GM19035 (cell line): ENCODE measurements around the gene PAFAH1B2.
"Not testable (repeated sequence)": the region's sequence is repeated elsewhere in the genome, so short reads cannot be mapped to it uniquely, and the experiment has no call there.

ENCODE experiments used
- ATAC-seq: cut with Tn5 transposase; IDR thresholded peaks from one replicate; pipeline ENCODE4 v1.9.1; 2021; ENCODE audit not compliant: unreplicated experiment

Gene PAFAH1B2

DNA sequence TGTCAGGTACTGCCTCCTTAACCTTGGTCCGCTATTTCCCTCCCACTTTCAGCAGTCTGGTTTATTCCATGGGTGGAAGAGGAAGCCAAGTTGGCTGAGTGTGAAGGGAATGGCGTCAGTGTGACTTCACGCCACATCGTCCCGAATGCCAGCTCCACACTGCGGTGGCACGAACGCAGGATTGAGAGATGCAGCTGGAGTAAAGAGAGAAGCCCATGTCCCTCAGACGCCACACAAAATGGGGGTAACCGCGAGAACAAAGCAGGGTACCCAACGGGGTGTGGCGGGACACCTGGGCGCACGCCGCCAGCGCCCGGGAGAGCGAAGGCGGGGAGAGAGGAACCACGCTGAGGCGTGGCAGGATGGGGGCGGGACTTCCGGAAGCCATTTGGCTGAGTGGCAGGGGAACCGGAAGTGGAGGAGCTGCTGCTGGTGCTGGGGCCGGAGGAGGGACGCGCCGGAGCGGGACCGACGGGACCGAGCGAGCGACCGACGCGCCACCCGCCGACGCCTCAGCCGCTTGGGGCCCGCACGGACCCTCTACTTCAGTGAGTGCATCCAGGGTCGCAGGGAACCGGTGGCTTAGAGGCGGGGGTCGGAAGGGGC is at the start of gene PAFAH1B2:
Gene PAFAH1B2 (plus strand): TSS at position 417 of the 606 bp plus-strand sequence. CDS start 8,161 bp downstream, outside the sequence.
- ATAC-seq, result peak; percentile 98

- no peak for ATAC-seq
Observed at GRCh38 chr11:117094776-117095175, 49.3 kb upstream of the PAFAH1B2 start.

DNA sequence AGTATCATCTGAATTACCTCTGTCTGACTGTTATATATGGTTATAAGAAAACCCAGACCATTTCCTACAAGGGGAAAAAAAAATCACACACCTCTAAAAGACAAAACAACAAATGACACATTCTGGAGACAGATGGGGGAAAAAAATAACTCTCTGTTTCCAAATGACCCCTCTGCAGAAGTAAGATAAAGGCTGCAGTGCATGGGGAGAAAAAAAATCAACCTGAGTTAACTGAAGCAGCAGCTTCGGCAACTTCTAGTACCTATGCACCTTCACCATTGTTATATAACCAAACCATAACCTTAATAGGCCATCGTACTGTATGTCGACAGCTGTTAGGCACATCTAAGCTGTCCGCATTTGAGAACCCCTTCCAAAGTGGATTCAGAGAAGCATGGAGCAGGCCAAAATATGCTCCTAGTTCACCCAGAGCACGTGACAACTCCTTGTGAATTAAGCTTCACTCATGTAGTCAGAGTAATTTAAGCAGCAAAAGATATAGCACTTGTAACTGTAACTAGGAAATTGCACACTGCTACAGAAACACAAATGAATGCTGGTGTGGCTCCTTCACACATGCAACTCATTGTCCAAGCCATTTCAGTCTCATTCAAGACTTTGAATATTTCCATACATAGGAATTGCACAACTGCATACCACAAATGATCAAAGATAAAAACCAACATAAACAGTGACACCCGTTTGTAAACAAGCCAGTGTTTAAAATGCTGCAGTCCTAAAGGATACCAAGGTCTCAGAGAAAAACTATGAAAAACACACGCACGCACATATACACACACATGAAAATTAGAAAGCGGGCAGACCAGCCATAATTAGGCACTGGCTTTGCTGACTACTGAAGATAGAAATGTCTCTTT is 48.6 kb upstream of the PAFAH1B2 start:
- ATAC-seq, result no peak

GRCh38 chr11:117096201-117096991 is 47.7 kb upstream of the PAFAH1B2 start:
- peak; percentile 37 for ATAC-seq

DNA sequence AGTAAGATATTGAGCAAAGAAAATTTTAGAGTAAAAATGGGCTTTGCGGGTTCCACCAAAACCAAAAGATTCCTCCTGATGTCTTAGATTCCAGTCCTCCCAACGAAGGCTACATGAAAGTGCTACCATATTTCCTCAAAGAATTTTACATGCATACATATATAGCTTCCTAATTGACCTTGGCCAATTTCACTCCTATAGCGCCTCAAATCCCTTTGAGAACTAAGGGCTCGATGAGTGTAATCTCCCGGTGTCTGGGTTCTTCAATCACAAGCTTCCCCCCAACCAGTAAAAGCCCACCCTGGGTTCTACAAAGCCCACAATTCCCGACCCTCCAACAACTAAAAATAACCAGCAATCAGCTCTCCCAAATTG is 47.1 kb upstream of the PAFAH1B2 start:
- no peak for ATAC-seq

DNA sequence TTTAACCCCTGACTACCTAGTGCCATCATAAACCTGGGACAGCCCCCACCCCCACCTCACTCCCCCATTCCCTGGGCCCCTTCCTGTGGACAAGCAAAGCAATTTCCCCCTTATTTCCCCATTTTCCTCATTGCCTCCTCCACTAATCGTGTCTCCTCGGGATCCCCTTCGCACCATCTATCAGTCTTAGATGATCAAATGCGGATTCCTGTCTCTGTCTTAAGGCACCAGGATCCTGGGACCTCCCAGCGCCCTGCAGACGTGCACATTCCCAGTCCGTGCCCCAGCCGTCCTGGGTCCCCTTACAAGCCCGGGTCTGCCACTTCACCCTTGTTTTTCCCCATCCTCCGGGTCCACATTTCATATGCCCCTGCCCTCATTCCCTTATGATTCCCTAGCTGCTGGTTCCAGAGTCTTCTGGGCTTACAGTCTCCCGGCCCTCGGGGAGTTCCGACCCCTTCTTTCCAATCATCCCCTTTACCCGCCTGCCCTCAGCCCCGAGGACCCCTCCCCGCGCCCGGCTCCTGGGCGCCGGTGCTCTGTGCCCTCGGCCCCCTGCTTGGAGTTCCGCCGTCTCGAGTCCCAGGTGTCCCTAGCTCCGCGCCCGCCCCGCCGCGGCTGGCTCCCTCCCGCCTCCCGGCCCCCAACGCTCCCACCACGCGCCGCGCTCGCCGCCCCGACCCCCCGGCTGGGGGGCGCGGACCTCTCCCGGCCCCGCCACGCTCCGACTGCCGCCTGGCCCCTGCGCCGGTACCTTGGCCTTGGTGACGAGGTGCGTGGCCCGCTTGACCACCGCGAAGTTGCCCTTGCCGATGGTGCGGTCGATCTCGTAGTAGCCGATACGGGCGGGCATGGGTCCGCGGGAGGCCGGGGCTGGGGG is 46.5 kb upstream of the PAFAH1B2 start:
- ATAC-seq, result peak; percentile 28

DNA sequence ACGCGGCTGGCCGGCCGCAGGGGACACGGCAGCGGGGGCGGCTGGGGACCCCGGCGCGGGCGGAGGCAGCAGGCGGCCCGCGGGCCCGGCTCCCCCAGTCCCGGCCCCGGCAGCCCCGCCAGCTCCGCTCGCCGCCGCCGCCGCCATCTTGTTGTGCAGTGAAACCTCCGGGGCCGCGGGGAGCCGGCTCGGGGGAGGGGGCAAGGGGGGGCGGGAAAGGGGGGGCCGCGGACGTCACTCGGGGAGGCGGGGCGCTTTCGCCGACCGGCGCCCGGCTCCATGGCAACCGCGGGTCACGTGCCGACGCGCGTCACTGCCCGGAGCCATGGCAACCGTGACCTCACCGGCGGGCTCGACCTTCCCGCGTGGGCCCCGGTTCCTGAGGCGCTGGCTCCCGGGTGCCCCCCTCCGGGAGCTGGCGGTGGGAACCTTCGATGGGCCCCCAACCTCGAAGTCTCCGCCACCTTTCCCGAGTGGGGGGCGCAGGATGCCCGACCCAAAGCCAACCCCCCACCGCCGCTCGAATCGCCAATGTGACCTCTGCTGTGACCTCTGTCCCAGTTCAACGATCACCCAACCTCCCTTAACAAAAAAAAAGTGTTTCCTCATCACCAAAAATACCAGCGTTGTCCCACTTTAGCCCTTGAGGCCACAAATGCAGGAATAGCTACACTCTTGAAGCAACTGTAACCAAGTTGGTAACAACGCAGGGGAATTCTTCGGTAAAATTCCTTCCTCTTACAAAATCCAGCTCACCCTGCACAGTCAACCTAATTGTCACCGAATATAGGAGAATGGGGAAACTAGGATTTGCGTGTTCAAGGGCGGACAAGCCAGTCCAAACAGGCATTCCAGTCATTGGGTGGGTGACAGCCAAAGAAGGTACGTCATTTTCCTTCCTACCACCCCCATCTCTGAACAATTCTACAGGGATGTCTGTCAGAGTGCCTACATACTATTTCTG is 45.5 kb upstream of the PAFAH1B2 start, which contains the start of gene SIK3:
Gene SIK3 (minus strand): TSS at position 160 of the 964 bp plus-strand sequence. CDS start 13 bp downstream, at position 147.
- peak; percentile 76 for ATAC-seq

DNA sequence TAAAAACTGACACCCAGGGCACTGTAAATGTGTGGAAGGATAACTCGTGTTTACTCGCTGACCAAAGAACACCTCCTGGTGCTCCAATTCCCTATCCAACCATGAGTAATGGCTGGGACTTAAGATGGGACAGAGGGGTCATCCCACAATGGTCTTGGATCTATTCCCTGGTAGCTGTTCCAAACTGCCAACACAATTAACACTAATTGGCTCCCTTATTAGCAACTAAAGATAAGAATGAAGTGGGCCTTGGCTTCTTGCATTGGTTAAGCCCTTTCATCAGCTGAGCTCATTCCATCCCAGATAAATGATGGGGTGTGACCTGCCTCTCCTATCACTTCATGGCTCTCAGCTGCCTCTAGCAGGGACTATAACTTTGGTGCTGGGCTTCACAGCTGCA is 44.4 kb upstream of the PAFAH1B2 start:
- ATAC-seq, result no peak

DNA sequence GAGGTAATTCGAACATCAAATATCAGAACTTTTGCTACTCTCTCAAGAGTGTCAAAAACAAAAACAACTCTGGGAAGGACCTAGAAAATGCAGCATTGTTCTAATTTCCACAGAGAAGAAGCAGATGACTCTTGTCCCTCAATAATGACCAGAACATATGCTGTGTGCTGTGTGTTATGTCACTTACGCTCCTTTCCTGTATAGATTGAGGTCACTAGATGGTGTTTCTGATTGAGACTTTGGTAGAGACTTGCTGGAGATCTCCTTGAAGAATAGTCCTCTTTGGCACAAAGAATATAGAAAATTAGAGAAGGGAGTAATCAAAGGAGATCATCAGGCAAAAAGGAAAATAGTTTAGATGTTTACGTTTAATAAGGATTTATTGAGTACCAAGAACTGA is 43.5 kb upstream of the PAFAH1B2 start:
- no peak for ATAC-seq

DNA sequence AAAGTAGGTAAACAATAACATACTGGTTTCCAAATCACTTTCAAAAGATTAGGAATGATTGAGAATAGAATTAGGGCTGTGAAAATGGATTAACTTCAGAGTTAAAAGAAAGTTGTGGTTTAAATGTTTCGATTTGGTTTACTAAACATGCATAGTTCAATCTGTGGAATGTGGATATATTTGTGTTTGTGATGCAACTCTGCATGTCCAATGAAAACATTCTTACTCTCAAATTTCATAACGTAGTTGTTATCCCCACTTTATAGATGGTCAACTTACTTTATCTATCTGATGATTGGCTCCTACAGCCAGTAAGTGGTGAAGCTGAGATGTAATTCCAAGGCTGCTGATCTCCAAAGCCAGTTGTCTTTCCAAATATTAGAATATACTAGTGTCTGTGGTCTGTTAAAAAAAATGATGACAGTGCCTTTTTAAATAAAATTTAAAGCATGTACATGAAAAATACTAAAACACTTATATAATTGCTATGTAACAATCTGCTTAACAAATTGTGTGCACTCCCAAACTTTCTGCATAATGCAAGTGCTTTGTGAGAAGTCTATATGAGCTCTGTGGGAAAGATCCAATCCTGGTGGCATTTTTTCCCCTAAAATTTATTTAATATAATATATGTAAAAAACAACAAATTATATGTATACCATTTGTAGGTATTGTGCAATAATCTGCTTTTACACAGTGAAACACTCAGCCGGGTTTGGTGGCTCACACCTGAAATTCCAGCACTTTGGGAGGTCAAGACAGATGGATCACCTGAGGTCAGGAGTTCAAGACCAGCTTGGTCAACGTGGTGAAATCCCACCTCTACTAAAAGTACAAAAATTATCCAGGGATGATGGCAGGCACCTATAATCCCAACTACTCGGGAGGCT is 36.1 kb upstream of the PAFAH1B2 start:
- no peak for ATAC-seq

DNA sequence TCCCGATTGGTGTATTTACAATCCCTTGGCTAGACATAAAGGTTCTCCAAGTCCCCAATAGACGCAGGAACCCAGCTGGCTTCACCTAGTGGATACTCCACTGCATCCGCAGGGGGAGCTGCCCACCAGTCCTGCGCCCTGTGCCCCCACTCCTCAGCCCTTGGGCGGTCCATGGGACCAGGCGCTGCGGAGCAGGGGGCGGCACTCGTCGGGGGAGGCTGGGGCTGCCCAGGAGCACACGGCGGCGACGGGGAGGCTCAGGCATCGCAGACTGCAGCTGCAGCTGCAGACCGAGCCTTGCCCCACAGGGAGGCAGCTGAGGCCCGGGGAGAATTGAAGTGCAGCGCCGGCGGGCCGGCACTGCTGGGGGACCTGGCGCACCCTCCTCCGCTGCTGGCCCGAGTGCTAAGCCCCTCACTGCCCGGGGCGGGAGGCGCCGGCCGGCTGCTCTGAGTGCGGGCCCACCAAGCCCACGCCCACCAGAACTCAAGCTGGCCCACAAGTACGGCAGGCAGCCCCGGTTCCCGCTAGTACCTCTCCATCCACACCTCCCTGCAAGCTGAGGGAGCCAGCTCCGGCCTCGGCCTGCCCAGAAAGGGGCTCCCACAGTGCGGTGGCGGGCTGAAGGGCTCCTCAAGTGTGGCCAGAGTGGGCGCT is 33.7 kb upstream of the PAFAH1B2 start:
- no peak for ATAC-seq

GRCh38 chr11:117112497-117112896 is 31.6 kb upstream of the PAFAH1B2 start:
- not testable (repeated sequence) for ATAC-seq

DNA sequence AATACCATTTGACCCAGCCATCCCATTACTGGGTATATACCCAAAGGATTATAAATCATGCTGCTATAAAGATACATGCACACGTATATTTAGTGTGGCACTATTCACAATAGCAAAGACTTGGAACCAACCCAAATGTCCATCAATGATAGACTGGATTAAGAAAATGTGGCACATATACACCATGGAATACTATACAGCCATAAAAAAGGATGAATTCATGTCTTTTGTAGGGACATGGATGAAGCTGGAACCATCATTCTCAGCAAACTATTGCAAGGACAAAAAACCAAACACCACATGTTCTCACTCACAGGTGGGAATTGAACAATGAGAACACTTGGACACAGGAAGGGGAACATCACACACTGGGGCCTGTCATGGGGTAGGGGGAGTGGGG is 31.1 kb upstream of the PAFAH1B2 start:
- ATAC-seq, result not testable (repeated sequence)

GRCh38 chr11:117117681-117118080 is 26.4 kb upstream of the PAFAH1B2 start:
- ATAC-seq, result no peak

- no peak for ATAC-seq
Observed at GRCh38 chr11:117121176-117121575, 22.9 kb upstream of the PAFAH1B2 start.

DNA sequence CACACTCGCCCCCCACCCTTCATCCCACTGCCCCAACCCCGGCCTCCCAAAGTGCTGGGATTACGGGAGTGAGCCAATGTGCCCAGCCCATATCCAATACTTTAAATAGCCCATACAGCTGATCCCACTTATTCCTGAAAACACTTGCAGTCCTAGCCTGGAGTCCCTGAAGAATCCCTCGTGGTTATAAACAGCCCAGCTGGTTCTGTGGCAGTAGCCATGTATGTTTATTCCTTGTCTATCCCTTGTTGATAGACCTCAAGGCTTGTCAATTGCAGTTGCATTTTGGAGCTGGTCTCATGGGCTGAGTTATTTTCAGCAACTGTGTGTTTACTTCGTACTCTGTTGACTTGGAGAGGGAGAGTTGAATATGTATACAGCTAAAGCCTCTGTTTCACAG is 21.5 kb upstream of the PAFAH1B2 start:
- ATAC-seq, result no peak

GRCh38 chr11:117126223-117126965 is 17.7 kb upstream of the PAFAH1B2 start:
- ATAC-seq, result no peak
